Fibroblast of lung (primary cell): ENCODE measurements around the gene ATG12.
A peak's percentile ranks its signal among the peaks of the same experiment; 100 is the strongest.

Source experiments
- EZH2 ChIP-seq: IDR thresholded peaks from 2 replicates; pipeline ENCODE4 v1.5.1; 2012; ENCODE audit warnings: low read length, control low read depth, mild to moderate bottlenecking; ENCODE audit errors: missing control alignments
- TF ChIP-seq, protein P1 (sequence below), 2 donors: IDR thresholded peaks in 1 of 2; conservative IDR thresholded peaks in 1 of 2; 1 replicate in 1 of 2; 2 replicates in 1 of 2; pipeline ENCODE4 v1.5.1; 2011 to 2012; ENCODE audit warnings: low read length in 2 of 2, control low read depth in 1 of 2, inconsistent platforms in 1 of 2, low read depth in 1 of 2, mild to moderate bottlenecking in 1 of 2

DNA sequence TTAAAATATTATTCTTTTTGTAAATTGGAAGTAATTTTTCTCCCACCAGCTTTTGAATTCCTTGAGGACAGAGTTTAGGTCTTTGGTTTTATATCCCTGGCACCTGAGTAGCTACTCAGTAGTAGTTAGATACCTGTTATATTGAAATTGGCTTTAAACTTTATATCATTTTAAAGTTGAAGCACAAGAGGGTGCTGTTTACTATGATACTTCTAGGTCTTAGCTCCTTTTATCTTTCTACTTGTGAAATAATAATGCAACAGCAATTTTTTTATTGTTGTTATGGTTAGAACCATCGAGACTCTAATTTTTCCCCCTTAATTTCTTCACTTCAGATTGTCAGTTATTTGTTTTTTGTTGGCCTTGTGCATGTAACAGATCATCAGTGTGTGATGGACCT is 46.7 kb upstream of the ATG12 start:
- TF ChIP-seq, protein P1, sequence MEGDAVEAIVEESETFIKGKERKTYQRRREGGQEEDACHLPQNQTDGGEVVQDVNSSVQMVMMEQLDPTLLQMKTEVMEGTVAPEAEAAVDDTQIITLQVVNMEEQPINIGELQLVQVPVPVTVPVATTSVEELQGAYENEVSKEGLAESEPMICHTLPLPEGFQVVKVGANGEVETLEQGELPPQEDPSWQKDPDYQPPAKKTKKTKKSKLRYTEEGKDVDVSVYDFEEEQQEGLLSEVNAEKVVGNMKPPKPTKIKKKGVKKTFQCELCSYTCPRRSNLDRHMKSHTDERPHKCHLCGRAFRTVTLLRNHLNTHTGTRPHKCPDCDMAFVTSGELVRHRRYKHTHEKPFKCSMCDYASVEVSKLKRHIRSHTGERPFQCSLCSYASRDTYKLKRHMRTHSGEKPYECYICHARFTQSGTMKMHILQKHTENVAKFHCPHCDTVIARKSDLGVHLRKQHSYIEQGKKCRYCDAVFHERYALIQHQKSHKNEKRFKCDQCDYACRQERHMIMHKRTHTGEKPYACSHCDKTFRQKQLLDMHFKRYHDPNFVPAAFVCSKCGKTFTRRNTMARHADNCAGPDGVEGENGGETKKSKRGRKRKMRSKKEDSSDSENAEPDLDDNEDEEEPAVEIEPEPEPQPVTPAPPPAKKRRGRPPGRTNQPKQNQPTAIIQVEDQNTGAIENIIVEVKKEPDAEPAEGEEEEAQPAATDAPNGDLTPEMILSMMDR (conservative IDR thresholded peaks at IDR 0.05 in 1 of 2, IDR thresholded peaks at IDR 0.05 in 1 of 2; ENCODE audit: low read depth in 1 of 2, low read length in 2 of 2): peak in 1 of 2 donors; percentile 23
- no peak for TF ChIP-seq EZH2
